ENCODE measurements around the gene VPS52.
A peak's percentile ranks its signal among the peaks of the same experiment; 100 is the strongest.

Gene VPS52, protein sequence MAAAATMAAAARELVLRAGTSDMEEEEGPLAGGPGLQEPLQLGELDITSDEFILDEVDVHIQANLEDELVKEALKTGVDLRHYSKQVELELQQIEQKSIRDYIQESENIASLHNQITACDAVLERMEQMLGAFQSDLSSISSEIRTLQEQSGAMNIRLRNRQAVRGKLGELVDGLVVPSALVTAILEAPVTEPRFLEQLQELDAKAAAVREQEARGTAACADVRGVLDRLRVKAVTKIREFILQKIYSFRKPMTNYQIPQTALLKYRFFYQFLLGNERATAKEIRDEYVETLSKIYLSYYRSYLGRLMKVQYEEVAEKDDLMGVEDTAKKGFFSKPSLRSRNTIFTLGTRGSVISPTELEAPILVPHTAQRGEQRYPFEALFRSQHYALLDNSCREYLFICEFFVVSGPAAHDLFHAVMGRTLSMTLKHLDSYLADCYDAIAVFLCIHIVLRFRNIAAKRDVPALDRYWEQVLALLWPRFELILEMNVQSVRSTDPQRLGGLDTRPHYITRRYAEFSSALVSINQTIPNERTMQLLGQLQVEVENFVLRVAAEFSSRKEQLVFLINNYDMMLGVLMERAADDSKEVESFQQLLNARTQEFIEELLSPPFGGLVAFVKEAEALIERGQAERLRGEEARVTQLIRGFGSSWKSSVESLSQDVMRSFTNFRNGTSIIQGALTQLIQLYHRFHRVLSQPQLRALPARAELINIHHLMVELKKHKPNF

DNA sequence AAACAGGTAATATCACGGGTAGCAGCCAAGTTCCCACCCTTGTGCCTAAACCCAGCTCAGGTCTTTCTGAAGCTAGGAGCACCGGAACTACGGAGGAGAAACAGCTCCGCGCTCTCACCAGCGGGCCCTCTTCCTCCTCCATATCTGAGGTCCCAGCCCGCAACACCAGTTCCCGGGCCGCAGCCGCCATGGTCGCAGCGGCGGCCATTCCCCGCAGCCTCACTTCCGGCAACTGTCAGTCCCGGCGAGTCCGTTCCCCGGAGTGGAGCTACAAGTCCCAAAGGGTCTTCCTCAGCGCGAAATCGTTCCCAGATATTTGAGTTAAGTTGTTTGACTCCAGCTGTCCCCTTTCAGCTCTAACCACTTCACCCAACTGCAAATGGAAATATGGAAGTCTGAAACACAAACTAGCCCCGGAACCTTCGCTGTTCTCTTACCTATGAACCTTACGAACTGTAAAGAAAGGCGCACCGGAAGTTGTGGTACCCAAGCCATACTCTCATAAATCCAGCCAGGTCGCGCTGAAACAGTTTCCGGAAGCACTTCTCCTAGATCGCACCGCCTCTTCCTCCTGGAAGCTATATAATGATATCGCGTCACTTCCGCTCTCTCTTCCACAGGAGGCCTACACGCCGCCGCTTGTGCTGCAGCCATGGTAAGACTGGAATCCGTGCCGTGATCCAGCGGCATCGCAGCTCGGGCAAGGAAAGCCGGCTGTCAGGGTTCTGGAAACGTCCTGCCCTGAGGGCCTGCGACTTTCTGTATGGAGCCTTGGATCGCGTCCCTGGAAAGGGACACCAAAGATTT is at the start of gene VPS52, which contains the start of gene RPS18:
Gene VPS52, minus strand, starts transcription at position 409 of the 807 bp plus-strand sequence. Its CDS starts 201 bp downstream, at position 208.
Gene RPS18, plus strand, starts transcription at position 608 of the 807 bp plus-strand sequence. Its CDS starts 45 bp downstream, at position 653.
- FAIRE-seq = peak; percentile 96

DNA sequence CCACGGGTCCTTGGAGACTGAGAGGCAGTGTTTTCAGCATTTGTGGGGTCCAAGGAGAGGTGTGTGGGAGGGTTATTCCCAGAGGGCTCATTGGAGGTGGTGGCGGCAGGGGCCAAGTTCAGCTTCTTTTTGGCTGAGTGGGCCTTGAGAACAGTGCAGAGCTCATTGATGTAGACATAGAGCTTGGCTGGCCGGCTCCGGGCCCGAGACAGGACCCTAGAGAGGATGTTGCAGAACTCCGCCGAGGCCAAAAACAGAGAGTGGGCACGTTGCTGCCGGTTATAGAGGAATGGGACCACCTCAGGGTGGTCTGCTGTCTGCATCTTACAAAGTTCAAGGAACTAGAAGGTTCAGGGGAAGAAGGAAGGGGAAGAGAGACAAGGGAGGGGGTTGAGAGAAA is 49.6 kb upstream of the VPS52 start:
- no peak for FAIRE-seq

DNA sequence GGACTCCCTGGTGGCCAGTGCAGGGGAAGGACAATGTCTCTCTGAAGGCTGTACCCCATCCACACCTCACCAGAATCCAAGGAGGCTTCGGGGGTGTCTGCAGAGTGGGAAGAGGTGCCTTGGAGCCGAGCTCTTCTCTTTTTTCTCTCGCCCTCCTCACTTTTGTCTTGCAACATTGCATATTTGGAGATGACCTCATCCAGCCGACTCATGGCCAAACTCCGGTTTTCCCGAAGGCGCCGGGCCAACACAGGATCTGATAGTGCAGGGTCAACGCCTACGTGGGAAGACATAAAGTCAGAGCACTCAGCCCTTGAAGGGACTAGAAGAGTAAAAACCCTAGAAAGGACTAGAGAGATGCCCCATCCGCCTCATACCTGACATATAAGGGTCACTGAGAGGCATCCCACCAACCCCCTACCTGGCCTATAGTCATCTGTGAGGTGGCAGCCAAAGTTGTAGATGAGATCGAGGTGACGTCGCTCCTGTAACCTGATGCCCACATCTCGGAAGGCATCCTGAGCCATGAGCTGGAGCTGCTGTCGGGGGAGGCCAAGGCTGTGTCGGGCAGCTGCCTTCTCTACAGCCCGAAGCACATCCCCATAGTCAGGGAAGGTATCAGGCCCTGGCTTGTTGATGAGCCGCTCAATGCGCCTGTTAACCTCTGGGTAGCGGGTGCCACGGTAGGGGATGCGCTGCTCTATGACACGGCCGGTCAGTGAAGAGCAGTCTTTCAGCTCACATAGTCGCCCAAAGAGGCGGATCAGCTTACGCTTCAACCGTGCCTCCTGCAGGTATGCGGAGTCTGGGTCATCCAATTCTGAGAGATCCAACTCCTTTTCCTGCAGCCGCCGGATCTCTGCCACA is 48.9 kb upstream of the VPS52 start:
- FAIRE-seq = no peak

DNA sequence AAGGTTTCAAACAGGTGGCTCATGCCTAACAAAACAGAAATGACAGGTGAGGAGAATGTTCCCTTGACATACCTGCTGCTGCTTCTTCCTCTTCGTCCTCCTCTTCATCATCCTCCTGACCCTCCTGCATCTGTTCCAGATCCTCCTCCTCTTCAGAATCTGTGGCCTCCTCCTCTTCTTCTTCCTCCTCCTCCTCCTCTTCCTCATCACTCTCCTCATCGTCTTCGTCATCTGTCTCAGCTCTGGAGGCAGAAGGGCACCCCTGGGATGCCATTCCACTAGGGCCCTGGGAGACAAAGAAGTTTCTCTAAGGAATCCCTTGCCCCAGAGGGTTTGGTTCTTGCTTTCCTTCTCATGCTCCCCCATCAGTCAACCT is 48.3 kb upstream of the VPS52 start:
- no peak for FAIRE-seq

DNA sequence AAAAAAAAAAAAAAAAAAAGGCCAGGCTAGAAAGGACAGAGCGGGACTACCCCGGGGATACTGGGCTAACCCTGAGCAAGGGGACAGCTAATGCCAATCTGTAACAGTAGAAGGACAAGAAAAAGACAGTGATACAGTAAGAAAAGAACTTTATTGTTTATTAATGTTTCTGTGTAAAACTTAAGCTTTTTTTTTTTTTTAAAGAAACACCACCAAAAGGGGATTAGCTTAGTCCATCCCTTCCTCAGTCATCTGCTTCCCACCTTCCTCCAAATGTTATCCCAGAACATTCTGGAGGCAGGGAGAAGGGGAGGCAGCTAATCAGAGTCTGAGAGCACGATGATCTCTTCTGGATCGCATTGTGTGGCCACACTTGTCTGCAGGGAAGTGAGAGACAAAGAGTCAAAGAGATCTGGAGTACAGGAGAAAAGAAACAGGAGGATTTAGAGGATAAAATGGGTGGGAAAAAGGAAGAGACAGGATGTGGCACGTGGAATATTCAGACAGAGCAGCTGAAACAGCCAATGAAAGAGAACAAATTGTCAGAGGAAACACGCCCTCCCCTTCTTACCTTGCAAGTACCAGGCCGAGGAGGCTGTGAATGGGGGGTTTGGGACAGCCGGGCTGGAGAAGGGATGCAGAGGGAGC is 46.9 kb upstream of the VPS52 start:
- FAIRE-seq = no peak

DNA sequence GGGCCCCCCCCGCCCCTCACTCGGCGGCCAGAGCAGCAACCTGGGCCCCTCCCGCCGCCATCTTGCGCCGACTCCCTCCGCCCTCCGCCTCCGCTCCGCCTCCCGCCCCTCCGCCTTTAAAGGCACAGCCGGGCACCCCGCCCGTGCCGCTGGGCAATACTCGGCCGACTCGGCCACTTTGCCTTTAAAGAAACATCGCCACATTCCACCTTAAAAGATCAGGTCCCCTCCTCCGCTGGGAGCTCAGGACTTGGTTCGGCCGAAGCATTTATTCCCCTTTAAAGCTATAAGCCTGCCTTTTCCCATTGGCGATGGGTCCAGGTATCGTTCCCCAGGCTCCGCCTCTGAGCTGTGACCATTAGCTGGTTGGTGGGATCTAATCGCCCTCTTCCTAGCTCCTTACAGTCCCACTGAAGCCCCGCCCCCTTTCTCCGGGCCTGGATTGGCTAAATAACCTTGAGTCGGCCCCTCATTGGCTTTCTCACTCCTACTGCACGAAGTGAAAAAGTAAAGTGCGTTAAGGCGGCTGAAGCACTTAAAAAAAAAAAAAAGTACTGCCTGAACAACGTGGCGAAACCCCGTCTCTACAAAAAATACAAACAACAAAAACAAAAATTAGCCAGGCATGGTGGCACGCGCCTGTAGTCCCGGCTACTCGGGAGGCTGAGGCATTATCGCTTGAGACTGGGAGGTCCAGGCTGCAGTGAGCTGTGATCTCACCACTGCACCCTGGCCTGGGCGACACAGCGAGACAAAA is 46.2 kb upstream of the VPS52 start, which contains the start of gene ZBTB22:
Gene ZBTB22, minus strand, starts transcription at position 76 of the 757 bp plus-strand sequence. CDS start 828 bp downstream, outside the sequence.
- peak; percentile 99 for FAIRE-seq

DNA sequence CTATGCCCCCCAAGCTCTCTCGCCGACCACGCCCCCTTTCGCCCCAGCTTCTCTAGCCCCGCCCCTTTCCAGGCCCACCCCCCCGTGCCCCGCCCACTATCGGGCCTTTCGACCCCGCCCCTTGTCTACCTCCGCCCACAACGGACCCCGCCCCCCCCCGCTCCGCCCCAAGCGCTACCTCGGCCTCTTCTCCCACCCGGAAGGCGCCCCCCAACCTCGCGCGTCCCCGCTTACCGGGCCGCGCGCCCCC is 45.7 kb upstream of the VPS52 start:
- no peak for FAIRE-seq

DNA sequence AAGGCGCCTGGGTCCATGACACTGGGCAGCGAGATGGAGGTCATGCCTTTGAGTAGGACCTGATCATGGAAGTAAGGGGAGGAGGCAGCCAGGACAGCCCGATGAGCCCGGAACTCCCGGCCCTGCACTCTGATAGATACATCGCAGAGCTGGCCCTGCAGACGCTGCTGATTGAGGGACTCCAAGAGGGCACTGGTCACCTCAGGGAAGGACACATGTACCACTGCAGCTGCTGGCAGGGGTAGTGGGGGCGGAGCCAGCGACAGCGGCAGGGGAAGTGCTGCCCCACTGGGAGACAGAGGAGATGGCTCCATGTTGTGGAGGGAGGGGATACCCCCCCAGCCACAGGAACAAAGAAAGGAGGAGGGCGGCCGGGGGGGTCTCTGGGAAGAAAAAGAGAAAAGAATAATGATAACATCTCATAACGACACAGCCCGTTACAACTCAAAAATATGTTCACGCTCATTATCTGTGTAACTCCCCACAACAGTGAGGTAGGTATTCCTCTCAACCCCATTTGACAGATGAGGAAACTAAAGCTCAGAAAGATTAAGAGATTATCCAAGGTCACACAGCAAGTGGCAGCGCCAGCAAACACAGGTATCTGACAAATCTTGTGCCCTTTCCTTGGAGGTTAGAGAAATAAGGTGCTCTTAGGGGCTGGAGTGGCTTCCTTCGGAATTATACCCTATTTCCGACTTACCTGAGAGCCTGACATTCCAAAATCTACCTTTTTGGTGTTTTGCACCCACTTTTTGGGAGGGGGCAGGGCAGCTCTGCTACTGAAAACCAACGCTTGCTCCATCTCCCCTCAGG is 45.1 kb upstream of the VPS52 start:
- FAIRE-seq = no peak

DNA sequence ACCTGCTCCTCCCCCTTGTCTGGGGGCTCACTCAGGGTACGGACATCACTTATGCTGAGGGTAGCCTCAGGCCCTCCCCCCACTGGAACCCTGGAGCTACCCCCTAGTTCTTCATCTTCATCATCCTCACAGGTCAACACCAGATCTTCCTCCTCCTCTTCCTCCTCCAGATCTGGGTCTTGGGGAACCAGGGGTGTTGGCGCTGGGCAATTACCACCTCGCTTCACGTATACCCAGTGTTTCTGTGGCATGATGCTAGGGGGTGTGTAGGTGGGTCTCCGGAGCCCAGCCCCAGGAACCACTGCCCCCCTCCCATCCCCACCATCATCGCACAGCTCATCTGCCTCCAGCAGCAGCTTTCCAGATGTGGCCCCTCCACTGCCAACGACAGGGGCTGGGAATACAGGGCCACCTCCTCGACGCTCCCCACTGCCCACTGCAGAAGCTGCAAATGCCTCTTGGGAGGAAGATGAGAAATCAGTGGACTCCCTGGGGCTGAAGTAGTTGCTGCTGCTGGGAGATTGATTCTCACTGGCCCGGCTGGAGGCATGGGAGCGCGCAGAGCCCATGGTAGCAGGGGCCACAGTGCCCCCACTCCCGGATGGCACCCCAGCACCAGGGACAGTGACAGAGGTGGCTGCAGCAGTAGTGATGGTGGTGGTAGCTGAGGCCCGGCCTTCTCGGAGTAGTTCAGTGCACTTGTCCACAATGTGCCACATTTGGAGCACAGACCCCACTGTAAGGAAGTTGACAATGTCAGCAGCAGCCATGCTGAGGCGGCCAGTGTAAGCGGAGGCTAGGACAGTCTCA is 44.3 kb upstream of the VPS52 start:
- FAIRE-seq = no peak

DNA sequence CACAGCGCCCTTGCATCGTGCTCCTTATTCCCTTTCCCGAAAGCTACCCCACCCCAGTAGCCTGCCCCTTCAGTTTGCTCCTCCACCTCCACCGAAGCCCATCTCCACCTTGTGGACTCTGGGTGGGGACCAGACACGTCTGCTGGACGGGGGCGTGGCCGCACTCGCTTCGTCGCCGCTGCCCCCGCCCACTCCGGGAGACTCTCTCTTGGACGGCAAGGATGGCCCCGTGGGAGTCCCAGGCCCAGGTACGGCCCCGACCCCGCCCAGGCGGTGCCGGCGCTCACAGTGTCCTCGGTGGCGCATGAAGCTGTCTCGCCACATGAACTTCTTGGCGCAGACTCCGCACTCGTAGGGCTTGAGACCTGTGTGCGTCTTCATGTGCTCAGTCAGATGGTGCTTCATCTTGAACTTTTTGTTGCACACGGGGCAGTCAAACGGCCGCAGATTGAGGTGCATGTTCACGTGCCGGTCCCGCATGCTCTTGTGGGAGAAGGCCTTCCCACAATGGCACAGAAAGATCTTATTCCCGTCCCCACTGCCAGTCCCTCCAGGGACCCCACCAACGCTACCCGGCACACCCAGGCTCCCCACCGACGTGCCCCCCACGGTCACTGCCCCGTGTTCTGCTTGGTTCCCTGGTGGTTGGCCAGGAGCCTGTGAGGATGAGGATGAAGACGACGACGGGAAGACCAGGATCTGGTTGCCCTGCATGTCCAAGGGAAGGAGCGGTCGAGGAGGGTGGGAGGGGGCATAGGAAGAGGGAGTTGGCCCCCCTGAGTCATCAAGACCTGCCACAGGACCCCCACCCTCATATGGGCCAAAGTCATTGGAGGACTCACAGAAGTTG is 43.5 kb upstream of the VPS52 start:
- FAIRE-seq = no peak

DNA sequence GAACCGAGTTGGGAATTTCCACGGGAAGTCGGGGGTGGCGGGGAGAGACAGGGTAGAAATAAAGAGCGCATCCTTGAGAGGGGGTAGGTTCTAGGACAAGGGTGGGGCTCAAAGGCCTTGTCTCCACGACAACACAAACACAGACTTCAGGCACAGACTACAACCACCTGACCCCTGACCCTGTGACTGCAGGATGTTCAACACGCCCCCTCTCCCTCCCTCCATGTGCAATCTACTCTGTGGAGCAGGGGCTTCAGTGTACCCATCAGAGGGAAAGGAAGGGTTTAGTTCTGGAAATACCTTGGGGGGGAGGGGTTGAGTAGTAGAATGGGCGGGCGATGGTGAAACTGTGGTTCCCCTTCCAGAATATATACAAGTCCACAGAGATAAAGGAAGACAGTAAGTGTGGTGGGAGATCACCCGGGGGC is 42.9 kb upstream of the VPS52 start:
- peak; percentile 30 for FAIRE-seq

DNA sequence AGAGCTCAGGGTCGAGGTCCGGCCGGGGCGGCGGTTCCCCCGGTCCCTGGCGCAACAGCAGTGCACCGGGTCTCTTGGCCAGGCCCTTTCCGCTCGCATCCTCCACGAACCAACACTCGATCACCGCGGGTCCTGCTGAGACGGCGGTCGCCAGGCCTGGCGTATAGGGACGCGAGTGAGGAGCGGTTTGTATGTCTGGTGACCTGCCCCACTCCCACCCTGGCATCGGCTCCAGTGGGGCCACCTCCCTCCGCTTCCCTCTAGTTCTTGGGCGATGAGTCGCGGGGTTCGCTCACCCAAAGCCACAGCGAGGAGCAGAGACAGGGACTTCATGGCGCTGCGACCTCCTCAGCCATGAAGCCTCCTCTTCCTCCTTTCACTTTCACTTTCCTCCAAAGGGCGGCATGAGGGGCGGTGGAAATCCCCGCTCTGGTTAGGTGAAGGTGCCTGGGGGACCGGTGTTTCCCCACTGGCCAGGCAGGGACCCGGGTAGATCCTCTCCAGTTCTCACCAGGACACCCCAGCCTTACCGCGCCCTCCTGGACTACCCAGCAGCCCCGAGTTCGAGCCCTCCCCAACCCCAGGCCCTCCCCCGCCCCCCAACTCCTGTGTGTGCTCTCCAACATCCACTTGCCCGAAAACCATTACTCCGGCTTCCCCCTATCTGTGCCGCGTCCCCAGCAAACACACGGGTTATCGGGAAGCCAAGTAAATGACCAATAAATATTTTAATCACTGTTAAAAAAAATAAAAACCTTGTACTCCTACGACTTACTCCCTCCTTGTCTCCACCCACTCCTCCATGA is 42.2 kb upstream of the VPS52 start, which contains the start of gene TAPBP:
Gene TAPBP, minus strand, starts transcription at position 370 of the 806 bp plus-strand sequence. Its CDS starts 37 bp downstream, at position 333.
- no peak for FAIRE-seq

DNA sequence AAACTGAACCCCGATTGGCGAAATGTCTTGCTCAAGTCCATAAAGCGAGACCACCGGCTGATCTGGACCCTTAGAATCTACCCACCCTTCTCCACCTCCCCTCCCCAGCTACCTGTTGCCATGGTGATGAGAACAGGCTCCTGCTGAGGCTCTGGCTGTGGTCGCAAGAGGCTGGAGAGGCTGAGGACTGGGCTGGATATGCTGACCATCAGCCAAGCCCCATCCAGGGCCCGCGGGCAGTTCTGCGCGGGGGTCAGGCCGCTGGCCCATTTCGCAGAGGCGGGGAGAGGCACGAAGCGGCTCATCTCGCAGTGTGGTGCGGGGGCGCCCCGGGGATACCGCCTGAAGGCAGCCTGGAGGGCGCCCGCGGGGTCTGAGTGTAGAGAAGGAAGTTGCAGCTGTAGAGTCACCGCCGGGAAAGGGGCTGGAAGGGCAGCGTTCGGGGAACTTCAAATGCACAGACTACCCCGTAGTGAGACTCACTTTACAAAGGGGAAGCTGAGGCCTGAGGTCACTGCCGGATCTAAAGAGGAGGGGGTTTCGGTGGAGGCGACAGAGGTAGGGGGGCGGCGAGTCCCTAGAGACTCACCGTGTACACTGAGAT is 41.5 kb upstream of the VPS52 start:
- FAIRE-seq = no peak

DNA sequence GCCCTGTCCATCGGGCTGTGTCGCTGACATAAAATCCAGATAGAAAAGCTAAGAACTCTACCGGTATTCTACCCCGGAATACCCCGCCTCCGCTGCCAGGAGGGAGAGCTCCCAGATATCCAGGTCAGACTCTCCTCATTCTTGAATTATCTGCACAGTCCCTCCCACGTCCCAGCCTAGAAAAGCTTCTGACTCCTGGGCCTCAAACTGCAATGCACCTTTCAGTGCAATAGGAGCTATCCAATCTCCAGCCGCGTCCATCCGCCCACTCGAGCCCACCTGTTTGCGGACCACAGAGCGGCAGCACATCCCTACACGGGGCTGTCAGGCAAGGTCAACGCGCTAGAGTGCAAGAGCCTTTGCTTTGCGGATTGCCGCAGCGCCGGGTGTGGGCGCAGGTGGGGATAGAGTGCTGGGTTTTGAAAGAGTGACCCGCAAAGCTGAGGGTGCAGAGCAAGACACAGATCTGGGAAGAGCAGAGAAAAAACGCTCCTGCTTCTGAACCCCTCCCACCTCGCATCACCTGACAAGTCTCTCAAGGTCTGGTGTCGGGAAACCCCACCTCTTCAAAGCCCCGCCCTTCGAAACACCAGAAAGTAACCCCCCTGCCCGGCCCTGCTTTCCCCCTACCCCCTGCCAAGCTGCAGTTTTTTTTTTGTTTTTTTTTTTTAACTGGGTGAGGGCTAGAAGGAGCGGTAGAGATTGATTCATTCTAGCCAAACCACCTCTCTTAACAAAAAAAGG is 40.9 kb upstream of the VPS52 start:
- FAIRE-seq = peak; percentile 76

DNA sequence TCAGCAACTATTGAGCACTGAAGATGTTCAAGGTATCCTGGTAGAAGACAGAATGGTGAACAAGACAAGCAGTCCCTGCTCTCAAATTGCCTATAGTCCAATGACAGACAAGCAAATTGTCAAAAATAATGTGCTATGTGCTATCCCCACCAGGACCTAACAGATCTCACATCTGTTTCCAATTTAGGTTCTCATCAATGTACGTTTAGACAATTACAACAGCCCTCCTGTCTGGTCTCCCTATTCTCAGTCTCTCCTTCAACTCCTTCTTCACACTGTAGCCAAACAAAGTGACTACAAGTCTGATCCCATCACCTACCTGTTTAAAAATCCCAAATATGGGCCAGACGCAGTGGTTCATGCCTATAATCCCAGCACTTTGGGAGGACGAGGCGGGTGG is 34.7 kb upstream of the VPS52 start:
- FAIRE-seq = no peak

DNA sequence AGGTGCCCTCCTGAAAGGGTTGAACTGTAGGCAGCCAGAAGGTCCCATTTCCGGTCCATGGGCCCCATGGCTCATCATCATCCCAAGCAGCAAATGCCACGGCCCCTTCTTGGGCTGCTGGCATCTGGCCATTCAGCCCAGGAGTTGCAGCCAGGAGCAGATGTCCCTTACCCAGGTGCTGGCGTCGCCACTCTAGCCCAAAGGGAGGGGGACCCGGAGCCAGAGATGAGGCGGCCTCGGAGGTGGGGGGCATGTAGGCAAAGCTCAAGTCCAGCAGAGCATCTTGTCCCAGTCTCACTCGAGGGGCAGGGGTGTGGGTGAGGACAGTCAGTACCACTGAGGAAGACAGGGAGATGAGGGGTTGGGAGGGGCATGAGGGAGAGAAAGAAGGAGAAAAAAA is 33.4 kb upstream of the VPS52 start:
- FAIRE-seq = no peak

Measured in G401.6 (cell line).